Tibial artery (tissue), 4 donors: ENCODE results near the gene TMEM182.

ENCODE experiments used
- DNase-seq, 2 donors: peaks; one replicate each; pipeline ENCODE4 v3.0.0-alpha.2; 2019
- H3K27ac ChIP-seq, 2 donors: fragments of 200-600 bp; sonication (generic) in 1 of 2; 1 replicate in 1 of 2; 2 replicates in 1 of 2; pipeline ENCODE4 v1.5.1; 2018 to 2019; ENCODE audit warnings: mild to moderate bottlenecking in 1 of 2
- H3K27me3 ChIP-seq, 2 donors: fragments of 200-600 bp; sonication (generic) in 1 of 2; one replicate each; pipeline versions ENCODE4 v1.5.1 to v1.6.0; 2016 to 2019
- H3K36me3 ChIP-seq, 3 donors: fragments of 200-600 bp; sonication (generic) in 2 of 3; one replicate each; pipeline ENCODE4 v1.5.1; 2016 to 2019; ENCODE audit warnings: mild to moderate bottlenecking in 2 of 3
- H3K4me1 ChIP-seq, 4 donors: fragments of 200-600 bp; sonication (generic) in 2 of 4; 1 replicate in 3 of 4; 2 replicates in 1 of 4; pipeline ENCODE4 v1.5.1; 2016 to 2019
- H3K4me3 ChIP-seq, 2 donors: fragments of 200-600 bp; sonication (generic) in 1 of 2; 1 replicate in 1 of 2; 2 replicates in 1 of 2; pipeline ENCODE4 v1.5.1; 2018 to 2019; ENCODE audit warnings: mild to moderate bottlenecking in 2 of 2
- H3K9me3 ChIP-seq, 3 donors: fragments of 200-600 bp; sonication (generic) in 1 of 3; one replicate each; pipeline ENCODE4 v1.5.1; 2016 to 2019
- CTCF ChIP-seq, 2 experiments: fragments of 200-600 bp in 1 of 2; fragments of 450-650 bp in 1 of 2; IDR thresholded peaks; one replicate each; pipeline ENCODE4 v1.5.1; 2017 to 2019; ENCODE audit warnings: antibody characterized with exemption in 2 of 2, mild to moderate bottlenecking in 1 of 2, moderate library complexity in 1 of 2
- intact Hi-C: fragments of 100-400 bp; cut with DNase I; formaldehyde crosslinking; loops from one replicate; pipeline ENCODE4 v1.15.0; 2023; ENCODE audit warnings: low total_unique reads

Gene TMEM182

GRCh38 chr2:102743259-102743658, 18.6 kb upstream of the TMEM182 start:
- Histone ChIP-seq H3K4me1 (no peaks in the 10 kb centered on the region), H3K36me3 (no peaks in the 10 kb centered on the region), H3K27me3 (no peaks in the 10 kb centered on the region), H3K4me3 (no peak overlapping the region), H3K27ac (no peak overlapping the region), H3K9me3 (no peaks in the 10 kb centered on the region)
- intact Hi-C loops, result no loop called here
- TF ChIP-seq CTCF (IDR thresholded peaks at IDR 0.05), result no peak
- DNase-seq, result no peak

GRCh38 chr2:102748107-102748506, 13.7 kb upstream of the TMEM182 start:
- Histone ChIP-seq H3K27me3 (no peaks in the 10 kb centered on the region), H3K36me3 (no peaks in the 10 kb centered on the region), H3K4me1 (no peaks in the 10 kb centered on the region), H3K4me3 (no peak overlapping the region), H3K27ac (no peak overlapping the region), H3K9me3 (no peaks in the 10 kb centered on the region)
- no peak for TF ChIP-seq CTCF (IDR thresholded peaks at IDR 0.05)
- no peak for DNase-seq
- intact Hi-C loops, result no loop called here

GRCh38 chr2:102749938-102750337, 11.9 kb upstream of the TMEM182 start:
- no peak overlapping the region for H3K27ac ChIP-seq
- DNase-seq, result no peak
- no peaks in the 10 kb centered on the region for H3K36me3 ChIP-seq
- intact Hi-C loops, result loop anchor here (5.0 kb wide), 1 partner anchor 52 kb away; no protein-coding TSS in a partner anchor
- H3K4me3 ChIP-seq, result no peak overlapping the region
- H3K9me3 ChIP-seq, result no peaks in the 10 kb centered on the region
- TF ChIP-seq CTCF (IDR thresholded peaks at IDR 0.05), result no peak
- no peaks in the 10 kb centered on the region for H3K4me1 ChIP-seq
- H3K27me3 ChIP-seq, result no peaks in the 10 kb centered on the region

GRCh38 chr2:102753563-102754159, 8.2 kb upstream of the TMEM182 start:
- no peaks in the 10 kb centered on the region for H3K27me3 ChIP-seq
- no peaks in the 10 kb centered on the region for H3K36me3 ChIP-seq
- H3K9me3 ChIP-seq, result no peaks in the 10 kb centered on the region
- H3K27ac ChIP-seq, result no peak overlapping the region
- peaks cover 0 to 10% (median 4%) of the 10 kb centered on the region in 4 donors for H3K4me1 ChIP-seq
- H3K4me3 ChIP-seq, result no peak overlapping the region
- DNase-seq, result peak in 1 of 2 donors; percentile 43
- peak; percentile 65 to 78 for TF ChIP-seq CTCF (IDR thresholded peaks at IDR 0.05)
- intact Hi-C loops, result loop anchor here (5.0 kb wide), 1 partner anchor 49 kb away; no protein-coding TSS in a partner anchor

GRCh38 chr2:102754456-102755145, 7.2 kb upstream of the TMEM182 start:
- TF ChIP-seq CTCF (IDR thresholded peaks at IDR 0.05), result no peak
- H3K4me1 ChIP-seq, result peaks cover 0 to 19% (median 5%) of the 10 kb centered on the region in 4 donors
- H3K27ac ChIP-seq, result no peak overlapping the region
- H3K4me3 ChIP-seq, result no peak overlapping the region
- no peaks in the 10 kb centered on the region for H3K9me3 ChIP-seq
- intact Hi-C loops, result loop anchor here (5.0 kb wide), 1 partner anchor 48 kb away; no protein-coding TSS in a partner anchor
- no peak for DNase-seq
- H3K27me3 ChIP-seq, result no peaks in the 10 kb centered on the region
- no peaks in the 10 kb centered on the region for H3K36me3 ChIP-seq
